Fibroblast of pulmonary artery (primary cell): ENCODE results near the gene CALML3.

ENCODE experiments used
- DNase-seq: peaks from one replicate; pipeline ENCODE4 v3.0.0-alpha.2; 2010; ENCODE audit warnings: low read depth
- H3K4me3 ChIP-seq: replicated peaks from 2 replicates; pipeline ENCODE4 v1.5.1; 2011; ENCODE audit warnings: low read depth, mild to moderate bottlenecking, control low read depth, low read length, moderate library complexity
- TF ChIP-seq, protein P1 (sequence below): IDR thresholded peaks from 2 replicates; pipeline ENCODE4 v1.5.1; 2011; ENCODE audit warnings: mild to moderate bottlenecking, control low read depth, low read length, inconsistent platforms; ENCODE audit errors: missing control alignments

The CALML3 gene

DNA sequence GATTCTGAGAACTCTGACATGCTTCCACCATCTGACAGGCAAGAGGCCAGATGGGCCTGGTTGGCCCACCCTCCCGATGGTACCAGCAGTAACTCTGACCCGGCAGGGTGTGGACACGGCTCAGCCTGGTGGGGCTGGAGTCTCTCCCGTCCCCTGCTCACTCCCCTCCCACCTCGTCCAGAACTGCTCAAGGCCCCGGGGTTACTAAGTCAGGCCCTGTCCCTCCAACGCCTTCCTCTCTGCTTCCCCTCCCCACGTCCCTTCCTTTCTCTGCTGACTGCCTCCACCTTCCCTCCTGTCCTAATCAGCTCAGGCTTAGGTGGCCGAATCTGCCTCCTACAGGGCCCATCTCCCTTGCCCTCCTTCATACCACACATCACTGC is 37.9 kb upstream of the CALML3 start:
- TF ChIP-seq, protein P1, sequence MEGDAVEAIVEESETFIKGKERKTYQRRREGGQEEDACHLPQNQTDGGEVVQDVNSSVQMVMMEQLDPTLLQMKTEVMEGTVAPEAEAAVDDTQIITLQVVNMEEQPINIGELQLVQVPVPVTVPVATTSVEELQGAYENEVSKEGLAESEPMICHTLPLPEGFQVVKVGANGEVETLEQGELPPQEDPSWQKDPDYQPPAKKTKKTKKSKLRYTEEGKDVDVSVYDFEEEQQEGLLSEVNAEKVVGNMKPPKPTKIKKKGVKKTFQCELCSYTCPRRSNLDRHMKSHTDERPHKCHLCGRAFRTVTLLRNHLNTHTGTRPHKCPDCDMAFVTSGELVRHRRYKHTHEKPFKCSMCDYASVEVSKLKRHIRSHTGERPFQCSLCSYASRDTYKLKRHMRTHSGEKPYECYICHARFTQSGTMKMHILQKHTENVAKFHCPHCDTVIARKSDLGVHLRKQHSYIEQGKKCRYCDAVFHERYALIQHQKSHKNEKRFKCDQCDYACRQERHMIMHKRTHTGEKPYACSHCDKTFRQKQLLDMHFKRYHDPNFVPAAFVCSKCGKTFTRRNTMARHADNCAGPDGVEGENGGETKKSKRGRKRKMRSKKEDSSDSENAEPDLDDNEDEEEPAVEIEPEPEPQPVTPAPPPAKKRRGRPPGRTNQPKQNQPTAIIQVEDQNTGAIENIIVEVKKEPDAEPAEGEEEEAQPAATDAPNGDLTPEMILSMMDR = no peak
- no peak overlapping the region for H3K4me3 ChIP-seq
- no peak for DNase-seq

DNA sequence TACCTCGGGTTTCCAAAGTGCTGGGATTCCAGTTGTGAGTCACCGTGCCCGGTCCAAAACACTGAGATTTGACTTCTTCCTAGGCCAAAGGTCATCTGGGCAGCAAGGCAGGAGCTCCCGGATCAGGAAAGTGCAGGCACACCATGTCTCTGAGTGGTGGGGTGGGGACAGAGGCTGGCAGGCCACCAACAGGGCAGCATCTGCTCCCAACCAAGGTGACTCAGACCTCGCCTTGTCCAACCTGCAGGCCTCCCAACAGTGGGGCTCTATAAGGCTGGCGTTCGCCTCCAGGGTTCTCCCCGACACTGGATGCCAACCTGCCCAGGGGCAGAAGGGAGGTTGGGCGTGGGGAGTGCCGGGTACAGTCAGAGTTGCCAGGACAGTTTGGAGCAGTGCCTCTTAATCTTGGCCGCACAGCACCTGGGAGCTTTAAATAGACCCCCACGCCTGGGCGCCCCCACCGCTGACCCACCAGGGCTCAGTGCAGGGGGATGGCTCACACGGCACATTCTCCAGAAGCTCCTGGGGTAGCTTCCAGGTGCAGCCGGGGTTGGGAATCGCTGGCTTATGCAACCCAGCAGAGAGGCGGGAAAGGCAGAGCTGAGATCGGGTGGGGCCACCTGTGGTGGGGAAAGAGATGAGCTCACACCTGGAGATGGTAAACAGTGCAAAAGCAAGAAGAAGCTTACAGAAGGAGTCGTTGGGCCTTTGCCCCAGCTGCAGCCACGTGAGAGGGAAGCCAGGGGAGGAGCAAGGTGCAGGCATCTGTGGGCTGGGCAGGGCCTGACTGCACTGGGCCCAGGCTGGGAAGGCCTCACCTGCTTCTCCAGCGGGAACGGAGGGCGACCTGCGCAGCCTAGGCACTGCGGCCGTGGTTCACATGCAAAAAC is 36.2 kb upstream of the CALML3 start:
- TF ChIP-seq, protein P1 = no peak
- no peak for DNase-seq
- H3K4me3 ChIP-seq = no peak overlapping the region

DNA sequence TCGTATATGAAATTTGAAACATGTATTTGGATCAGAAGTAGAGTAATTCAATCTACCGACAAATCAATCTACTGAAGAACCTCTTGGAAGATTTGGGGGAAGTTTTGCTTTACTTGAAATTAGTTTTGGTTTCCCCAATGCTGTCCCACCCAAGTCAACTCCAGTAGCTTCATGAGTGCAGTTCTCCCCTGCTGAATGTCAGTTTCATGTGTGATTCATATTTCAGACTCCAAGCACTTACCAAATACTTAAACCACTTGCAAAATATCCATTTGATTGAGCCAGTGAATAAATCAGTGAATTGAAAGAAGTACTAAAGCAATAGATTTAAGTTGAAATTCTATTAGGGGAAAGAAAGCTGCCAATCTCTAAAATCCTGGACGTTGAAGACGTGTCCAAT is 34.7 kb upstream of the CALML3 start:
- TF ChIP-seq, protein P1 = no peak
- no peak for DNase-seq
- no peak overlapping the region for H3K4me3 ChIP-seq

DNA sequence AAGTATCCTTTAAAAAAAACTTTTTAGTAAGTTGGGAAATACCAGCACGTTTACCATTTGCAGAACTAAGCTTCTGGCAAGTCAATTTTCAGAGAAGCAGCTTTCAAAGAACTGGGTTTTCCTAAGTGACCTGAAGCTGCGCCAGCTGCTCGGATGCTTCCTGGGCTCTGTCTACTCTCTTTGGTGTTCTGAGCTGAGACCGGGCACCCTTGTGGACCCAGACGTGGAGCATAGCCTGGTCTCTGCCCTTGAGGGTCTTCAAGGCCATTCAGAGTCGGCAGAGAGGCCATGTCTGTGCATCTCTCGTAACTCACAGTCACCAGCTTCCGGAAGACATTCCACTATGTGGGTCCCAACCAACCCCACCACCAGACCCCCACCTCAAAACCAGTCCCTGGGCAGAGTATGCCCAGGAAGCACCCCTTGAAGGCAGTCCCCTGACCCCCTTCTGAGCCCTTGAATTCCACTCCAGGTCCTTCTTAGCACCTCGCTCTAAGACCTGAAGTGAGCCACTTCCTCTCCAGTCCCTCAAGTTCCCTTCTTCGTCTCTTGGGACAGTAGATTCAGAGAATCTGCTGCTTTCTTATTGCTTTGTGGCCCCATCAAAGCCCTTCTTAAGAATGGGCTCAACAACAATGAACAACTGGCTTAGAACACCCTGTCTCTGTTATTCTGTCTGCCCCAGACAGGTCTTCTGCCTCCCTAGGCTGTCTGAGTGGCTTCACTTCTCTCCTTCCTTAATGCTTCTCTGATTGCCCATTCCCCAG is 33.9 kb upstream of the CALML3 start:
- DNase-seq = no peak
- TF ChIP-seq, protein P1 = no peak
- no peak overlapping the region for H3K4me3 ChIP-seq

DNA sequence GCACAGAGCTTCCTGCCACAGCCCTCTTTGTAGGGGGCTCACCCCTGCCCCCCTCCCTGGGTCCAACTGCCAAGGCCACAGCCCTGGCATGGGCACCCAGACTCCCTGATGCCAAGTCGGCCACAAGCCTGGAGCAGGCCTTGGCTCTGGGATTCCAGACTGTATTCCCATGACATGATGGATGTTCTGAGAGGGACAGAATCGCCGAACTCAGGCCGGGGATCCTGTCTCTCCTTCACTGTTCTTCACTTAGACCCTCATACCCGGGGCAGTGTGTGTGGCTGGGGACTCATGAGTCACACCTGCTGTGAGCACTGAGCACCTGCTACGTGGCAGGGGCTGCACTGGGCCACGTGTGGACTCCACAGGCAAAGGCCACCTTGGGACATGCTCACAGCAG is 33.3 kb upstream of the CALML3 start:
- H3K4me3 ChIP-seq = no peak overlapping the region
- no peak for DNase-seq
- TF ChIP-seq, protein P1 = no peak

DNA sequence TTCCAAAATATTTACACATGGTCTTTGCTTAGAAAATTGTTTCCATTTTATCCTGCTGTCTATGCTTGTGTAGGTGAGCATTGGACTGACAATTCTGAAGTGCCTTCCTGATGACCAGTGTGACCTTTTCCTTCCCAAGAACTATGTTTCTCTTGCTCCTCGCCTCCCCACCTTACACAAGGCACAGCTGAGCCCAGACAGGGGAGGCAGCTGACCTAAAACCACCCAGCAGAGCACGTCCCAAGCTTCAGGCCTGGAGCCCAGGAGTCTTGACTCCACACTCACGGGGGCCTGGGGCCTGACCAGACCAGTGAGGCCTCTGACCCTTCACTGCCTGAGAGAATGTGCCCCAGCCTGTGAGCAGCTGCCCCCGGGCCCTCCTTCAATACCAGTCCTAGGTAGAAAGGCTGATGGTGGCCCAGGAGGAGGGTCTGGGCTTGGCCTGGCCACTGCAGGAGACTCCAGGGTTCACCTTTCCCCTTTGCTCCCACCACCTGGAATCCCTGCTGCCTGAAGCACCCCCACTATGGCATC is 32.4 kb upstream of the CALML3 start:
- DNase-seq = no peak
- TF ChIP-seq, protein P1 = no peak
- no peak overlapping the region for H3K4me3 ChIP-seq
